ENCODE results near the gene ADGRB2. TPM values are rescaled to one million over a fixed set of nuclear protein-coding genes. Genes with fewer than 3 reads are reported as not detected.
A peak's percentile ranks its signal among the peaks of the same experiment; 100 is the strongest.

The ADGRB2 gene
- total RNA-seq, 1 donor = 5.8 TPM

DNA sequence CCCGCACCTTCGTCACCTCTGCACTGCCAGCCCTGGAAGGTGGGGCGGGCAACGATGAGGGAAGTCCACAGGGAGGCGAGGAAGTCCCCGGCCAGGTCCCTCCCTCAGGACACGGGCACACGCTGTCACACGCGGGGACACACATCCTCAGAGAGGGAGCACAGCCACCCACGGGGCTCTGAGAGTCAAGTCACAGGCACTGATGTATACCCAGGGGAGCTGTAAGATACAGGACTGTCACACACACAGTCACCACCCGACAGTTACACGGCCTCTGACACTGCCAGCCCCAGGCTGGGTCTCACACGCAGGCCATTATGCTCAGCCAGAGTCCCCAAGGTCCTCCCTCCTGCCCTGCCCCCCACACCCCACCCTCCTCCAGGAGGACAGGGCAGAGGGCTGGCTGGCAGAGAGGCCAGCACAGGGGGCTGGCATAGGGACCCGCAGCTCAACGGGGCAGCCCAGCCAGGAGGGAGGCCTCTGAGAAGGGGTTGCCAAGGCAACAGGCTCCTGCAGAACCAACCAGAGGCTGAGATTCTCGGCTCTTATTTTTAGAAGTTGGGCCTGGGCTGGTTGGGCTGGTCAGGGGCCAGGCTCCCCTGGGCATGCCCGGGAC is 17.7 kb upstream of the ADGRB2 start:
- H3K36me3 ChIP-seq (ENCODE audit: insufficient read depth, low read length) = no peaks in the 10 kb centered on the region
- H3K9me3 ChIP-seq (ENCODE audit: low read depth, low read length) = no peaks in the 10 kb centered on the region
- peak; percentile 37 for DNase-seq (ENCODE audit: insufficient read length, low spot score, missing footprints)
- peaks cover 8% of the 10 kb centered on the region for H3K27me3 ChIP-seq (ENCODE audit: insufficient read depth, low read length)
- H4K20me1 ChIP-seq (ENCODE audit: insufficient read depth, low read length) = no peaks in the 10 kb centered on the region
- H3K4me1 ChIP-seq (ENCODE audit: insufficient read depth, low read length) = no peaks in the 10 kb centered on the region
- H2AFZ ChIP-seq (ENCODE audit: low read length) = no peak overlapping the region
- no peak overlapping the region for H3K27ac ChIP-seq (ENCODE audit: low read depth, low read length)
- TF ChIP-seq, protein P1, sequence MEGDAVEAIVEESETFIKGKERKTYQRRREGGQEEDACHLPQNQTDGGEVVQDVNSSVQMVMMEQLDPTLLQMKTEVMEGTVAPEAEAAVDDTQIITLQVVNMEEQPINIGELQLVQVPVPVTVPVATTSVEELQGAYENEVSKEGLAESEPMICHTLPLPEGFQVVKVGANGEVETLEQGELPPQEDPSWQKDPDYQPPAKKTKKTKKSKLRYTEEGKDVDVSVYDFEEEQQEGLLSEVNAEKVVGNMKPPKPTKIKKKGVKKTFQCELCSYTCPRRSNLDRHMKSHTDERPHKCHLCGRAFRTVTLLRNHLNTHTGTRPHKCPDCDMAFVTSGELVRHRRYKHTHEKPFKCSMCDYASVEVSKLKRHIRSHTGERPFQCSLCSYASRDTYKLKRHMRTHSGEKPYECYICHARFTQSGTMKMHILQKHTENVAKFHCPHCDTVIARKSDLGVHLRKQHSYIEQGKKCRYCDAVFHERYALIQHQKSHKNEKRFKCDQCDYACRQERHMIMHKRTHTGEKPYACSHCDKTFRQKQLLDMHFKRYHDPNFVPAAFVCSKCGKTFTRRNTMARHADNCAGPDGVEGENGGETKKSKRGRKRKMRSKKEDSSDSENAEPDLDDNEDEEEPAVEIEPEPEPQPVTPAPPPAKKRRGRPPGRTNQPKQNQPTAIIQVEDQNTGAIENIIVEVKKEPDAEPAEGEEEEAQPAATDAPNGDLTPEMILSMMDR (IDR thresholded peaks at IDR 0.05; ENCODE audit: extremely low read depth, low read depth, low read length) = no peak
- H3K4me3 ChIP-seq (ENCODE audit: insufficient read depth, low read length) = no peak overlapping the region
- no peak overlapping the region for H3K4me2 ChIP-seq (ENCODE audit: insufficient read depth, low read length)
- no peaks in the 10 kb centered on the region for H3K79me2 ChIP-seq (ENCODE audit: insufficient read depth, low read length)

DNA sequence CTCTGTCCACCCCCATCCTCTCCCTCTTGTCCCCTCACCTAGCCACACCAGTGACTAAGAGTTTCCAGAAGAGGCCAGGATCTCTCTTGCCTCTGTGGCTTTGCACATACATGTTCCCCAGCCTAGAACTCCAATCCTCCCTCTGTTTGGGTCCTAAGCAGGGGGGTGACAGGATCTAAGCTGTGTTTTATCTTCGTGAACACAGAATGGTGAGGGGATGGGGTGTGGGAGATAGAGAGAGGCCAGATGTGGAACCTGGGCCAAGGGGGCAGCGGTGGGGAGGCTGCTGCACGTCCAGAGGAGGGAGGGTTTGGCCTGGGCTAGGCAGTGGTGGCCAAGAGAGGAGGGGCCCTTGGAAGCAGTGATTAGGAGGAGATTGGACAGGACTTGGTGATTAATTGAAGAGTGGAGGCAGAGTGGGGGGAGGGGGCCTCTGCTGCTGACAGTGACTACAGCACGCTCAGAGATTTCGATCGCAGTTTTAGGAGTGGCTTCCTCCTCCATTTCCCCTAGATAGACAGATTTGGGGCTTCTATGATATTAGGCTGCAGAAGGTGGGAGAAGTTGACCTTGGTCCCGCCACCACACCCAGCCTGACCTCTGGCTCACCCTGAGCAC is 17.1 kb upstream of the ADGRB2 start:
- Histone ChIP-seq H3K9me3 (ENCODE audit: low read depth, low read length) (no peaks in the 10 kb centered on the region), H3K36me3 (ENCODE audit: insufficient read depth, low read length) (no peaks in the 10 kb centered on the region), H3K4me2 (ENCODE audit: insufficient read depth, low read length) (no peak overlapping the region), H3K27ac (ENCODE audit: low read depth, low read length) (no peak overlapping the region), H2AFZ (ENCODE audit: low read length) (no peak overlapping the region), H3K4me3 (ENCODE audit: insufficient read depth, low read length) (no peak overlapping the region), H3K79me2 (ENCODE audit: insufficient read depth, low read length) (no peaks in the 10 kb centered on the region), H4K20me1 (ENCODE audit: insufficient read depth, low read length) (no peaks in the 10 kb centered on the region), H3K27me3 (ENCODE audit: insufficient read depth, low read length) (peaks cover 8% of the 10 kb centered on the region), H3K4me1 (ENCODE audit: insufficient read depth, low read length) (no peaks in the 10 kb centered on the region)
- DNase-seq (ENCODE audit: insufficient read length, low spot score, missing footprints) = peak; percentile 44
- TF ChIP-seq, protein P1 (IDR thresholded peaks at IDR 0.05; ENCODE audit: extremely low read depth, low read depth, low read length) = no peak

DNA sequence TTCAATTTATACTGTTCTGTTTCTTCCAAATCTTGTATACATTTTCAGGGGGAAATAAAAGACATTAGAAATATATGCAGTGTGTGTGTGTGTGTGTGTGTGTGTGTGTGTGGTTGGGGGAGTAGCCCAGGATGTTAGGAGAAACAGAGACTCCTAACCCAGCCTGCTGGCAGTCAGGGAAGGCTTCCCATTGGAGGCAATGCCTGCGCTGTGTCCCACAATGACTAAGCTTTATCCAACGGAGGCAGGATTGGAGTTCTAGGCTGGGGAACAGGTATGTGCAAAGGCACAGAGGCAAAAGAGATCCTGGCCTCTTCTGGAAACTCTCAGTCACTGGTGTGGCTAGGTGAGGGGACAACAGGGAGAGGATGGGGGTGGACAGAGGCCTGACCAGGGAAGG is 16.5 kb upstream of the ADGRB2 start:
- Histone ChIP-seq H4K20me1 (ENCODE audit: insufficient read depth, low read length) (no peaks in the 10 kb centered on the region), H3K4me2 (ENCODE audit: insufficient read depth, low read length) (no peak overlapping the region), H3K79me2 (ENCODE audit: insufficient read depth, low read length) (no peaks in the 10 kb centered on the region), H3K36me3 (ENCODE audit: insufficient read depth, low read length) (no peaks in the 10 kb centered on the region), H3K27me3 (ENCODE audit: insufficient read depth, low read length) (peaks cover 8% of the 10 kb centered on the region), H3K27ac (ENCODE audit: low read depth, low read length) (no peak overlapping the region), H3K4me1 (ENCODE audit: insufficient read depth, low read length) (no peaks in the 10 kb centered on the region), H3K4me3 (ENCODE audit: insufficient read depth, low read length) (no peak overlapping the region), H2AFZ (ENCODE audit: low read length) (no peak overlapping the region), H3K9me3 (ENCODE audit: low read depth, low read length) (no peaks in the 10 kb centered on the region)
- no peak for DNase-seq (ENCODE audit: insufficient read length, low spot score, missing footprints)
- TF ChIP-seq, protein P1 (IDR thresholded peaks at IDR 0.05; ENCODE audit: extremely low read depth, low read depth, low read length) = no peak

DNA sequence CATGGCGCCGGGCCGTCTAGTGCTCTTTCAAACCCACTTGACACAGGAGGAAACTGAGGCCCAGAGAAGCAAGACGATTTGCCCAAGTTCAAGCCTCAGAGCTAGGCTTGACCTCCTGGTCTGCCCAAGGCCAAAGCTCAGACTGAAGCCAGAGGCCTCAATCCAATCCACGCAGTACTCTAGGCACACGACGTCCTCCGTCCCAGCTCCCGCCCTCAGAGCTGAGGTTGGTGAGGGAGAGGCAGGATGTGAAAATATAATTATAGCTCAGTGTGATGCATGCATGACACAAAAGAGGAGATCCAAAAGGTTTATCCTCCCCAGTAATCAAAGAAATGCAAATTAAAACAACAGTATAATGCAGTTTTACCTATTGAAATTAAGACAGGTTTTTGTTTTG is 15.5 kb upstream of the ADGRB2 start:
- H3K4me1 ChIP-seq (ENCODE audit: insufficient read depth, low read length) = no peaks in the 10 kb centered on the region
- no peak for DNase-seq (ENCODE audit: insufficient read length, low spot score, missing footprints)
- H3K9me3 ChIP-seq (ENCODE audit: low read depth, low read length) = no peaks in the 10 kb centered on the region
- H3K79me2 ChIP-seq (ENCODE audit: insufficient read depth, low read length) = no peaks in the 10 kb centered on the region
- no peak overlapping the region for H3K27ac ChIP-seq (ENCODE audit: low read depth, low read length)
- H4K20me1 ChIP-seq (ENCODE audit: insufficient read depth, low read length) = no peaks in the 10 kb centered on the region
- no peaks in the 10 kb centered on the region for H3K36me3 ChIP-seq (ENCODE audit: insufficient read depth, low read length)
- no peak overlapping the region for H2AFZ ChIP-seq (ENCODE audit: low read length)
- TF ChIP-seq, protein P1 (IDR thresholded peaks at IDR 0.05; ENCODE audit: extremely low read depth, low read depth, low read length) = no peak
- H3K27me3 ChIP-seq (ENCODE audit: insufficient read depth, low read length) = peaks cover 16% of the 10 kb centered on the region
- H3K4me3 ChIP-seq (ENCODE audit: insufficient read depth, low read length) = no peak overlapping the region
- H3K4me2 ChIP-seq (ENCODE audit: insufficient read depth, low read length) = no peak overlapping the region

Measured in osteoblast (primary cell).